GM12875 (cell line): ENCODE measurements around the gene AGAP2.
"Not testable (repeated sequence)": the region's sequence is repeated elsewhere in the genome, so short reads cannot be mapped to it uniquely, and the experiment has no call there.

Experiments used
- H3K4me3 ChIP-seq: one replicate; pipeline ENCODE4 v1.5.1; 2011; ENCODE audit warnings: low read depth, low read length, control low read depth
- CTCF ChIP-seq: IDR thresholded peaks from 2 replicates; pipeline ENCODE4 v1.5.1; 2011; ENCODE audit warnings: low read depth, mild to moderate bottlenecking, control low read depth, inconsistent platforms, low read length, moderate library complexity, borderline replicate concordance; ENCODE audit not compliant: insufficient read depth

Gene AGAP2

DNA sequence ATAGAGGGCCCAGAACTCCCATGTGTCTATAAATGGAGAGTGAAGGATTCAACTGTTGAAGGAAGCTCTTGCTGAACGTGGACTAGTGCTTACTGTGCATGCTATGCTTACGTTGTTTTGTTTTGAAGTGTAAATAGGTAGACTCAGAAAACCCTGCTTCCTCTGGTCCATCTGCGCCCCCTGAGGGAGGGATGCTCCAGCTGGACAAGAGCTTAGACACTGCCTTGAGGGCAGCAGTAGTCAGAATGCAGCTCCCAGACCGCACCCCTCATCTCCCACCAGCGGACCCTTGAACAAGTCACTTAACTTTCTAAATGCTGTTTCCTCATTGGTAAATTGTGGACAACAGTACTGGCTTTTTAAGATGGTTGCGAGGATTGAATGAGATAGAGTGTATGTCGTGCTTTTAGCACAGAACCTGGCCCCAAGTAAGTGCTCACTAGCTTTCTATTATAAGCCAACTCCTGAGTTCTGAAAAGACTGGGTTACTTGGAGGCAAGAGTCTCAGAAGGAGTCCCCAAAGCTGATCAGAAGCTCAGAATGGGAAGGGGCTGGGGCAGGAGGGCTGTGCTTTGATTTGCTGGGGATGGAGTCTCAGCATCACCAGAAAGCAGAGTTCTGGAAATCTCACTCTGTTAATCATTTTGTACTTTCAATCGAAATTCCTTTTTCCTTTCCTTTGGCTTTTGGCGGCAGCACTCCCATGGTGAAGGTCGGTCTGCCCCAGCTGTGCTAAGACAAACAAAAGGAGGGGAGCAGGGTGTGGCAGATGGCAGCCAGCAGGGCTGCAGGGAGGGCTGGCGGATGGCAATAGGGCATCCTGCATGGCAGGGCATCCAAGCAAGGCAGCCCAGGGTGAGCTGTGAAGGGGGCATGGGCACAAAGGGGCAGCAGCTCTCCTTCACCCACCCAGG, 15.6 kb downstream of the AGAP2 start:
- H3K4me3 ChIP-seq: no peak overlapping the region
- no peak for TF ChIP-seq CTCF

DNA sequence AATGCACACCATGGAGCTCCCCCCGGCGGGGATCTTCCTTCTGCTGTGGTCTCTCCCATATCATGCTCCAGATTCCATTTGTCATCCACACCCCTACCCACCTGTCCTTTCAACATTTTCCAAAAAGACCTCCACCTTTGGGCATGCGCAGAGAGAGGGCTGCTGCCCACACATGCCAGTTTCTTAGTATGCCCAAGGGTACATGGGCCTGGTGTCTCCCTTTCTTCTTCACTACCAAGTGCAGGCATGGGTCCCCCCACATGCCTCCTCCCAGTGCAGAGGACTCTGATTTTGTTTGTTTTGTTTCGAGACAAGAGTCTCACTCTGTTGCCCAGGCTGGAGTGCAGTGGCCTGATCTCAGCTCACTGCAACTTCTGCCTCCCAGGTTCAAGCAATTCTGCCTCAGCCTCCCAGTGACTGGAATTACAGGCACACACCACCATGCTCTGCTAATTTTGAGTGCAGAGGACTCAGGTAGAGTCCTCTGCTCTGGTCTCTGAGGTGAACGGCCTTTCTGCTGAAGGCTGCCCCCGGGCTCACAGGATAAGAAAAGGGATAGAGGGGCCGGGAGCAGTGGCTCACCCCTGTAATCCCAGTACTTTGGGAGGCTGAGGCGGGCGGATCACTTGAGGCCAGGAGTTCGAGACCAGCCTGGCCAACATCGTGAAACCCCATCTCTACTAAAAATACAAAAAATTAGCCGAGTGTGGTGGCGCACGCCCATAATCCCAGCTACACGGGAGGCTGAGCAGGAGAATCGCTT, 16.5 kb downstream of the AGAP2 start:
- H3K4me3 ChIP-seq: not testable (repeated sequence)

DNA sequence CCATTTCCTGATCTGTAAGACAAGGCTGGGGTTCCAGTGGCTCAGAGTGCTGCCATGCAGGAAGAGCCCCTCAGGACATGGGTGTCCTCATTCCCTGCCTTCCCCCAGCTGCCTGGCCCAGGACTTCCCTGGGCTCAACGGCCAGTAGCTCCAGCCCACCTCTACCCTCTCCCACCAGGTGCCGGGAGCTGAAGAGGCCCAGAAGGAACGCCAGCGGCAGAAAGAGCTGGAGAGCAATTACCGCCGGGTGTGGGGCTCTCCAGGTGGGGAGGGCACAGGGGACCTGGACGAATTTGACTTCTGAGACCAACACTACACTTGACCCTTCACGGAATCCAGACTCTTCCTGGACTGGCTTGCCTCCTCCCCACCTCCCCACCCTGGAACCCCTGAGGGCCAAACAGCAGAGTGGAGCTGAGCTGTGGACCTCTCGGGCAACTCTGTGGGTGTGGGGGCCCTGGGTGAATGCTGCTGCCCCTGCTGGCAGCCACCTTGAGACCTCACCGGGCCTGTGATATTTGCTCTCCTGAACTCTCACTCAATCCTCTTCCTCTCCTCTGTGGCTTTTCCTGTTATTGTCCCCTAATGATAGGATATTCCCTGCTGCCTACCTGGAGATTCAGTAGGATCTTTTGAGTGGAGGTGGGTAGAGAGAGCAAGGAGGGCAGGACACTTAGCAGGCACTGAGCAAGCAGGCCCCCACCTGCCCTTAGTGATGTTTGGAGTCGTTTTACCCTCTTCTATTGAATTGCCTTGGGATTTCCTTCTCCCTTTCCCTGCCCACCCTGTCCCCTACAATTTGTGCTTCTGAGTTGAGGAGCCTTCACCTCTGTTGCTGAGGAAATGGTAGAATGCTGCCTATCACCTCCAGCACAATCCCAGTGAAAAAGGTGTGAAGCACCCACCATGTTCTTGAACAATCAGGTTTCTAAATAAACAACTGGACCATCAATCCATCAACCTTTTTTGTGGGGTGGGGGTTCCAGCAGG, 17.6 kb downstream of the AGAP2 start:
- TF ChIP-seq CTCF: no peak
- no peak overlapping the region for H3K4me3 ChIP-seq

GRCh38 chr12:57719777-57720605, 18.6 kb downstream of the AGAP2 start:
- TF ChIP-seq CTCF: no peak
- H3K4me3 ChIP-seq: no peak overlapping the region

DNA sequence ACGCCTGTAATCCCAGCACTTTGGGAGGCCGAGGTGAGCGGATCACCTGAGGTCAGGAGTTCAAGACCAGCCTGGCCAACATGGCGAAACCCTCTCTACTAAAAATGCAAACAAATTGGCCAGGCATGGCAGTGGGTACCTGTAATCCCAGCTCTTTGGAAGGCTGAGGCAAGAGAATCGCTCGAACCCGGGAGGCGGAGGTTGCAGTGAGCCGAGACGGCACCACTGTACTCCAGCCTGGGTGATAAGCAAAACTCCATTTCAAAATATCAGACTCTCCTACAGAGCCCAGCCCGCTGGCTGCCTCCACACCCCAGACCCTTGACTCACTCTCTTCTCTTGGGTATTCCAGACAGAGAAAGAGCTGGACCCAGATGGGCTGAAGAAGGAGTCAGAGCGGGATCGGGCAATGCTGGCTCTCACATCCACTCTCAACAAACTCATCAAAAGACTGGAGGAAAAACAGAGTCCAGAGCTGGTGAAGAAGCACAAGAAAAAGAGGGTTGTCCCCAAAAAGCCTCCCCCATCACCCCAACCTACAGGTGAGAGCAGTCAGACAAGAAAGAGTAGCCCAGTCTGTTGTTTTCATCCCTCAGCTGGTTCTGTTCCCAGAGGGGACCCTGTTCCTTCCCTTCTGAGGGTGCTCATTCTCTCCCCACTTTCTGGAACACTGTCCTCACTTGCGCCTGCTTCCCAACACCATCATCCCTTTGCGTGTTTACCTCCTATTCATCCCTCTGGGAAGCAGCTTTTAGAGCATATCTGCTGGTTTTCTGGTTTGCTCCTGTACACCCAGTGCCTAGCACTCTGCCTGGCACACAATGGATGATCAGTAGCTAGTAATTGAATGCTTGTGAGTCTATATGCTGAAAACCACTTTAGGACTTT, 19.7 kb downstream of the AGAP2 start:
- no peak for TF ChIP-seq CTCF
- H3K4me3 ChIP-seq: no peak overlapping the region

GRCh38 chr12:57717846-57718640, 20.5 kb downstream of the AGAP2 start:
- TF ChIP-seq CTCF: no peak

More at GRCh38 chr12:57717846-57718640, 20.5 kb downstream of the AGAP2 start:
- H3K4me3 ChIP-seq: no peak overlapping the region
